ENCODE measurements around the gene ANO7.

The ANO7 gene

DNA sequence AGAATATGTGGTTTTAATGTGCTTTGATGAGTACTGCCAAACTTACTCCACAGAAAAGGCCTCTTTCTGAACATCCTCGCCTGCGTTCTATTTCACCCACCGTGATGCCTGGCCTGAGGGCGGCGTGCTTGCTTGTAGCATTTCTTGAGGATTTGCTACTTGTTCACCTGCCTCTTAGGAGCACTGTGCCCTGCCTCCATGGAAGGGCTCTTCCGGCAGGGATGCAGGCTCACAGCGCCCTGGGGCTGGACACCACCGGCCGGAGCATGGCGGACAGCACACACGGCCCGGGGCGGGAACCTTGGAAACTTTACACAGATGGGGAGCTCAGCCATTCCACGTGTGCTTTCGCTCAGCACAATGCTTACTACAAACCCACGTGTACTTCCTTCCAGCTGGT, 37.1 kb downstream of the ANO7 start:
- TF ChIP-seq, protein P1, sequence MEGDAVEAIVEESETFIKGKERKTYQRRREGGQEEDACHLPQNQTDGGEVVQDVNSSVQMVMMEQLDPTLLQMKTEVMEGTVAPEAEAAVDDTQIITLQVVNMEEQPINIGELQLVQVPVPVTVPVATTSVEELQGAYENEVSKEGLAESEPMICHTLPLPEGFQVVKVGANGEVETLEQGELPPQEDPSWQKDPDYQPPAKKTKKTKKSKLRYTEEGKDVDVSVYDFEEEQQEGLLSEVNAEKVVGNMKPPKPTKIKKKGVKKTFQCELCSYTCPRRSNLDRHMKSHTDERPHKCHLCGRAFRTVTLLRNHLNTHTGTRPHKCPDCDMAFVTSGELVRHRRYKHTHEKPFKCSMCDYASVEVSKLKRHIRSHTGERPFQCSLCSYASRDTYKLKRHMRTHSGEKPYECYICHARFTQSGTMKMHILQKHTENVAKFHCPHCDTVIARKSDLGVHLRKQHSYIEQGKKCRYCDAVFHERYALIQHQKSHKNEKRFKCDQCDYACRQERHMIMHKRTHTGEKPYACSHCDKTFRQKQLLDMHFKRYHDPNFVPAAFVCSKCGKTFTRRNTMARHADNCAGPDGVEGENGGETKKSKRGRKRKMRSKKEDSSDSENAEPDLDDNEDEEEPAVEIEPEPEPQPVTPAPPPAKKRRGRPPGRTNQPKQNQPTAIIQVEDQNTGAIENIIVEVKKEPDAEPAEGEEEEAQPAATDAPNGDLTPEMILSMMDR (conservative IDR thresholded peaks at IDR 0.05), result no peak
- no peak for TF ChIP-seq ZFX (IDR thresholded peaks at IDR 0.05)
- H3K27ac ChIP-seq, result no peak overlapping the region

DNA sequence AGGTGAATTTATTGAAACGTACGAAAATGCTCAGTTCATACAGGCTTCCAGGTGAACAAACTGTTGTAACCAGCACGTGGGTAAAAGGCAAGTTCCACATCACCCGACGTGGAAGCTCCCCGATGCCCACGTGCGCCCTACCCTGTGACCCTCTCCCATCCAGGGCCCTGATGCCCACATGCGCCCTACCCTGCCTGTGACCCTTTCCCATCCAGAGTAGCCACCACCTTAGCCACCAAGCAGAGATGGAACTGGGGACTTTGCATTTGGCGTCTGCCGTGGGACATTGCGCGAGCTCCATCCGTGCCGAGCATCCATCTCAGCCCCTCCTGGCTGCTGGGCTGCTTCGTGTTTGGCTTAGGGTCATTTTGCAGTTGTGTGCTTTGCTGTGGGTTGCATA, 37.5 kb downstream of the ANO7 start:
- TF ChIP-seq, protein P1 (conservative IDR thresholded peaks at IDR 0.05), result no peak
- TF ChIP-seq ZFX (IDR thresholded peaks at IDR 0.05), result no peak
- no peak overlapping the region for H3K27ac ChIP-seq

DNA sequence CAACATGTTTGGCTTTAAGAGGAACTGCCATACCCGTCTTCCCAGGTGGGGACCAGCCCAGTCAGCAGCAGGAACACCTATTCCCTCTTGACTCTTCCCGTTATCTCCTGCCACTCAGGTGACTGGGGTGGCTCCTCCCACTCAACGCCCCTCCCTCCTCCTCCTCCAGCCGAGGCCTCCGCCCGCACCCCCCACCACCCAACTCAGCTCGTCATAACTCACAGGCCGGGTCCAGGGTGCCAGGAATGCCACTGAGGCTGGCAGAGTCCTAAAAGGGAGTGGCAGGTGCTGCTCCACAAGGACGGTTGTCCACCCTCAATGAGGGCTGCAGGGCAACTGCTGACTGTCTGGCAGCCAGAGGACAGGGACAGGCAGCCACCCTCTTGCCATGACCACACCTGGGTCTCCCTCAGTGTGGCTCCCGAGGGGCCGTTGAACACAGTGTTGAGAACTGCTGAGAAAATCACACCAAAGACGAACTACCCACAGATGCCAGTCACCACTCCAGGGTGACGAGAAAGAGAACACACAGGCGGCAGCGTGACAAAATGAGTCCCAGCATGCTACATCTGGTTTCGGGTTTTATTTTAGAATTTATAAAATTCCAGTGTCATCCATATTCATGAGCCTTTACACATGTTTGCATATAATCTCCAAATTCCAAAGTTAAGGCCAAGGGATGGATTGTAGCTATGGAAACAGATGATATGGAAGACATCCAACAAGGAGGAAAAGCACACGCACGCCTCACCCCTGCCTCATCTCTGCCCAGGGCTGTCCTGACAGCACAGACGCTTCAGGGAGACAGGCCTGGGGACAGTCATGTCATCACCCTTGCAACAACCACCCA, 38.5 kb downstream of the ANO7 start:
- TF ChIP-seq ZFX (IDR thresholded peaks at IDR 0.05), result no peak
- TF ChIP-seq, protein P1 (conservative IDR thresholded peaks at IDR 0.05), result no peak
- H3K27ac ChIP-seq, result no peak overlapping the region

DNA sequence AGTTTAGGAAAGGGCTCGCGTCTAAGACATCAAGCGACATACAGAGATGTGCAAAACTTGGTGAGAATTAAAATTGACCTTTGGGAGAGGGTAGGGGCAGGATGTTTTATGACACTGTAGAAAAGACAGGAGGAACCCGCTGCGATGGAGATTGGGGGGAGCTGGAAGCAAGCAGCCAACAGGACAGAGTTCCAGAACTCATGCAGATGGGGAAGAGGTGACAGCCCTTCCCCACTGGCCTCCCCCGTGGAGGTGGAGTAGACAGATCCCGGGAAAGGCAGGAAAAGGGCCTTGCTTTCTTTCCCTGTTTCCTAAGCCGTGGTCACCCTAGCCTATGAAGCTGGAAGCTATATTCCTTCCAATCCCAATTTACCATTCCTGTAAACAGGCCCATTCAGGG, 39.1 kb downstream of the ANO7 start:
- no peak overlapping the region for H3K27ac ChIP-seq
- TF ChIP-seq ZFX (IDR thresholded peaks at IDR 0.05), result no peak
- TF ChIP-seq, protein P1 (conservative IDR thresholded peaks at IDR 0.05), result no peak

DNA sequence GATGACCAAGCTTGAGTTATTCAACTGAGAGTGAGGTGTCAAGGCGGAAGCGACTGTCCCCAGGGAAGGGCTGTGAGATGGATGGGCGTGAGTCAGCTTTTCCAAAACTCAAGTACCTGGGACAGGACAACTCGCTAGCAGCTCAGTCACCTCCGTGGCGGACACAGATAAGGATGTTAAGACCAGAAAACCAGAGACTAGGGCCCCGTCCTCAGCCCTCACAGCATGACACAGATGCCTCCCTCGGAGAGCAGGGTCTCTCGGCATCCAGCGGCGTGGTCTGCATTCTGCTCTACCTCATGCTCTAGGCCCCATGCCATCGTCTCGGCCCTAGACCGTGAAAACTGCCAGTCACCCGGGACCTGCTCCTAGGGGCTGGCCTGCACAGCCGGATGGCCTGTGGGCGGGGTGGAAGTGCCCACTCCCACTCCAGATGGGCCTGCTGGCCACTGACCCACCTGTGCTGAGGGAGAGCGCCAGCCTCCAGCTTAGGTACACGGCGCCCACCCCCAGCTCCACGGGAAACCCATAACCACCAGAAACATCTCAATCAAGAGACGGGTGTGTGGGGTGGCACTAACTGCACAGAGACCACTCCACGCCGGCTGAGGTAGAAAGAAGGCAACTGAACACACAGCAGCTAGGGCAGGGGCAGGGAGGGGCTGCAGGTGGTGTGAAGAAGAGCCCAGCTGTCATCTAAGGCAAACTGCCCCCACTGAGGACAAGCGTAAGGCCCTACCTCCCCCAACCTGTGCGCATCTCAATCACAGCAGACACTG, 39.8 kb downstream of the ANO7 start:
- no peak for TF ChIP-seq ZFX (IDR thresholded peaks at IDR 0.05)
- TF ChIP-seq, protein P1 (conservative IDR thresholded peaks at IDR 0.05), result no peak
- no peak overlapping the region for H3K27ac ChIP-seq

DNA sequence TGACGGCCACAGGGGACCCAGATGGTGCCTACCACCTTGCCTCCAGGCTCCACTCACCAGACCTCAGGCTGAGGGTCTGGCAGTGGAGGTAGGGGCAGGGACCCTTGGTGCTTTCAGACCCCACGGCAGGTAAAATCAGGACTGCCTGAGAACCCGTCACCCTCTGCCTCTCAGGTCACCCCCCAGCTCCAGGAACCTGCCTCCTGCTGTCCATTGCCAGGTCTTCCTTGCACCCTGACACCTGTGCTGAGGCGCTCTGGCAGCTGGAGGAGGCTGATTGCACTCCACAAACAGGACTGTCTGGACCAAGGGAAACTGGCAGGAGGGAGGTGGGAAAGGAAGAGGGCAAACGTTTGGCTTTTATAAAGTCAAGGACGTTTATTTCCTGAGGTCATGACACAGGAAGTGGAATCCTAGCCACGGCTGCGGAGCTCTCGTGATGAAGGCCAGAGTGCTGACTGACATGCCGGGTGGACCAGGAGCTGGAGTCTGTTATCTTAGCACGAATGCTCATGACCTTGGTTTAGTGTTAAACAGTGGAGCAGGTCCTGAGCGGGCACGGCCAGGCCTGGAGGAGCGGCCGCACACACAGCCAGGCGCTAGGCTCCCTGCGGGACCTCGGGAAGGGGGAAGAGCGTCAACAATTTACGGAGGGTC, 40.5 kb downstream of the ANO7 start:
- TF ChIP-seq, protein P1 (conservative IDR thresholded peaks at IDR 0.05), result no peak
- TF ChIP-seq ZFX (IDR thresholded peaks at IDR 0.05), result no peak
- H3K27ac ChIP-seq, result no peak overlapping the region

All from C4-2B (cell line).